Esophagus muscularis mucosa (tissue), 4 donors: ENCODE results near the gene TTC27. TPM values are rescaled to one million over a fixed set of nuclear protein-coding genes. Genes with fewer than 3 reads are reported as not detected.
"Not testable (repeated sequence)": the region's sequence is repeated elsewhere in the genome, so short reads cannot be mapped to it uniquely, and the experiment has no call there.

Experiments used
- DNase-seq: peaks from one replicate; pipeline ENCODE4 v3.0.0-alpha.2; 2017; ENCODE audit errors: extremely low spot score
- H3K27ac ChIP-seq, 4 donors: fragments of 200-600 bp; sonication (generic); replicated peaks in 1 of 4; 1 replicate in 3 of 4; 2 replicates in 1 of 4; pipeline ENCODE4 v1.5.1; 2016 to 2019; ENCODE audit warnings: mild to moderate bottlenecking in 1 of 4
- H3K27me3 ChIP-seq, 4 donors: fragments of 200-600 bp; sonication (generic); one replicate each; pipeline versions ENCODE4 v1.5.1 to v1.6.0; 2016 to 2019
- H3K36me3 ChIP-seq, 4 donors: fragments of 200-600 bp; sonication (generic); one replicate each; pipeline ENCODE4 v1.5.1; 2016 to 2019
- H3K4me1 ChIP-seq, 4 donors: fragments of 200-600 bp; sonication (generic); one replicate each; pipeline ENCODE4 v1.5.1; 2016 to 2019
- H3K4me3 ChIP-seq, 4 donors: fragments of 200-600 bp; sonication (generic); 1 replicate in 2 of 4; 2 replicates in 2 of 4; pipeline ENCODE4 v1.5.1; 2016 to 2019; ENCODE audit warnings: mild to moderate bottlenecking in 4 of 4, moderate library complexity in 1 of 4
- H3K9me3 ChIP-seq, 4 donors: fragments of 200-600 bp; sonication (generic); 1 replicate in 3 of 4; 2 replicates in 1 of 4; pipeline ENCODE4 v1.5.1; 2016 to 2019
- EP300 ChIP-seq: sonication (generic); formaldehyde crosslinking; IDR thresholded peaks from one replicate; pipeline ENCODE4 v1.6.1; 2017; ENCODE audit warnings: antibody characterized with exemption
- POLR2A ChIP-seq: fragments of 450-650 bp; IDR thresholded peaks from one replicate; pipeline ENCODE4 v1.6.1; 2017; ENCODE audit warnings: antibody characterized with exemption, moderate library complexity, mild to moderate bottlenecking, low read depth
- POLR2AphosphoS5 ChIP-seq, 2 donors: sonication (generic); formaldehyde crosslinking; IDR thresholded peaks; one replicate each; pipeline ENCODE4 v1.6.1; 2017; ENCODE audit warnings: antibody characterized with exemption in 2 of 2
- WGBS: methylation state at CpG from one replicate; pipeline ENCODE4 v1.1.5; 2018; 5-methylcytosine and 5-hydroxymethylcytosine counted together
- intact Hi-C: fragments of 100-400 bp; cut with DNase I; formaldehyde crosslinking; loops from one replicate; pipeline ENCODE4 v1.15.1; 2023
- total RNA-seq, 4 donors: library from RNA; depleted of rRNA; stranded (reverse); fragments of >200 nt; gene quantifications; one replicate each; pipeline versions ENCODE4 v1.1.0 to v1.2.1, GENCODE V29; 2016
- TF ChIP-seq, protein P1 (sequence below), 3 experiments: fragments of 200-600 bp in 2 of 3; fragments of 450-650 bp in 1 of 3; sonication (generic) in 2 of 3; IDR thresholded peaks; one replicate each; pipeline ENCODE4 v1.5.1; 2017 to 2019; ENCODE audit warnings: antibody characterized with exemption in 3 of 3, mild to moderate bottlenecking in 2 of 3, moderate library complexity in 1 of 3

TTC27 gene
- total RNA-seq, 4 donors from 2014 or later, result 9.8 to 13.7 (median 12.3) TPM

DNA sequence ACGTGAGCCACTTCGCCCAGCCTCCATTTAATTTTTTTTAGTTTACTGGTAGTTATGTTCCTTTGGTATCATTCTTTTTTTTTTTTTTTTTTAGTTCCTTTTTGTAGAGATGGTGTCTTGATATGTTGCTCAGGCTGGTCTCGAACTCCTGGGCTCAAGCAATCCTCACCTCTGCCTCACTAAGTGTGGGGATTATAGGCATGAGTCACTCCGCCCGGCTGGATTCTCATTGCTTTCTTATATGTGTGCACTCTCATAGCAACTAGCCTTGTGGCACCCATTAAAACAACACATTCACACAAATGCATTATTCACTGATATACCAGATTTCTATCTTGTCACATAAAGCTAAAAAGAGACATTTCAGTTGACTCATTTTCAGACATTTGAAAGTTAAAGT lies 4.2 kb downstream of the TTC27 start:
- 84% methylated on average over 5 of the region's 5 CpGs for WGBS
- H3K4me3 ChIP-seq, result no peak overlapping the region
- H3K4me1 ChIP-seq, result peaks cover 16 to 28% (median 22%) of the 10 kb centered on the region in 4 donors
- no peaks in the 10 kb centered on the region for H3K9me3 ChIP-seq
- H3K27ac ChIP-seq, result no peak overlapping the region
- TF ChIP-seq POLR2AphosphoS5 (IDR thresholded peaks at IDR 0.05) (no peak), EP300 (no peak), POLR2A (no peak)
- TF ChIP-seq, protein P1, sequence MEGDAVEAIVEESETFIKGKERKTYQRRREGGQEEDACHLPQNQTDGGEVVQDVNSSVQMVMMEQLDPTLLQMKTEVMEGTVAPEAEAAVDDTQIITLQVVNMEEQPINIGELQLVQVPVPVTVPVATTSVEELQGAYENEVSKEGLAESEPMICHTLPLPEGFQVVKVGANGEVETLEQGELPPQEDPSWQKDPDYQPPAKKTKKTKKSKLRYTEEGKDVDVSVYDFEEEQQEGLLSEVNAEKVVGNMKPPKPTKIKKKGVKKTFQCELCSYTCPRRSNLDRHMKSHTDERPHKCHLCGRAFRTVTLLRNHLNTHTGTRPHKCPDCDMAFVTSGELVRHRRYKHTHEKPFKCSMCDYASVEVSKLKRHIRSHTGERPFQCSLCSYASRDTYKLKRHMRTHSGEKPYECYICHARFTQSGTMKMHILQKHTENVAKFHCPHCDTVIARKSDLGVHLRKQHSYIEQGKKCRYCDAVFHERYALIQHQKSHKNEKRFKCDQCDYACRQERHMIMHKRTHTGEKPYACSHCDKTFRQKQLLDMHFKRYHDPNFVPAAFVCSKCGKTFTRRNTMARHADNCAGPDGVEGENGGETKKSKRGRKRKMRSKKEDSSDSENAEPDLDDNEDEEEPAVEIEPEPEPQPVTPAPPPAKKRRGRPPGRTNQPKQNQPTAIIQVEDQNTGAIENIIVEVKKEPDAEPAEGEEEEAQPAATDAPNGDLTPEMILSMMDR (IDR thresholded peaks at IDR 0.05), result no peak
- peaks cover 14 to 67% (median 53%) of the 10 kb centered on the region in 4 donors for H3K36me3 ChIP-seq
- no peaks in the 10 kb centered on the region for H3K27me3 ChIP-seq
- intact Hi-C loops, result no loop called here
- DNase-seq, result no peak

DNA sequence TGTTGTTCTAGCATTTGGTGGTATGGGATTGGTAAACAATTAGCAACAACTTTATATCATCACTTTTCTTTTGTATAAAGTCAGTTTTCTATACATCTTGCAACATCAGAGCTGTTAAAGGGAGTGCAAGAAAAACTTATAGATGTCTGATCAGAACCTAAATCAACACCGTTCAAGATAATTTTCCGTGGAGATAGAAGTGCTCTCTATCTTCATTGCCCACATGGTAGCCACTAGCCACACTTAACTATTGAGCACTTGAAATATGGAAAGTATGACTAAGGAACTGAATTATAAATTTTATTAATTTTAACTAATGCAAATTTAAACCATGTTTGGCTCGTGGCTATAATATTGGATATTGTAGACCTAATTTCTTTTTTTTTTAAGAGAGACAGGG lies 5.2 kb downstream of the TTC27 start:
- WGBS, result 88% methylated on average over 3 of the region's 3 CpGs
- no peak overlapping the region for H3K27ac ChIP-seq
- DNase-seq, result no peak
- TF ChIP-seq POLR2AphosphoS5 (IDR thresholded peaks at IDR 0.05) (no peak), POLR2A (no peak), EP300 (no peak)
- TF ChIP-seq, protein P1 (IDR thresholded peaks at IDR 0.05), result no peak
- H3K4me3 ChIP-seq, result no peak overlapping the region
- H3K36me3 ChIP-seq, result peaks cover 14 to 77% (median 62%) of the 10 kb centered on the region in 4 donors
- intact Hi-C loops, result no loop called here
- H3K4me1 ChIP-seq, result peaks cover 13 to 23% (median 18%) of the 10 kb centered on the region in 4 donors
- H3K9me3 ChIP-seq, result no peaks in the 10 kb centered on the region
- no peaks in the 10 kb centered on the region for H3K27me3 ChIP-seq

DNA sequence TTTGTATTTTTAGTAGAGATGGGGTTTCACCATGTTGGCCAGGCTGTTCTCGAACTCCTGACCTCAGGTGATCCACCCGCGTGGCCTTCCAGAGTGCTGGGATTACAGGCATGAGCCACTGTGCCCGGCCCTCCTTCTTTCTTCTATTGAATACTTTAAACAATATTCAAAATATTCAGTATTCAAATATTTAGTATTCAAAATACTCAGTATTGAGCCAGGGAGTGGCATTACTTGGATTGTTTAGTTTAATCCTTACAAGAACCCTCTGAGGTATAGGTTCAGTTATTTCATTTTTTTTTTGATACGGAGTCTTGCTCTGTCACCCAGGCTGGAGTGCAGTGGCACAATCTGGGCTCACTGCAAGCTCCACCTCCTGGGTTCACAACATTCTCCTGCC lies 10.7 kb downstream of the TTC27 start:
- H3K4me3 ChIP-seq, H3K4me1 ChIP-seq, H3K27ac ChIP-seq, H3K27me3 ChIP-seq, H3K9me3 ChIP-seq, DNase-seq, intact Hi-C loops: not testable (repeated sequence)
- WGBS, result 93% methylated on average over 5 of the region's 5 CpGs
- peaks cover 56 to 100% (median 96%) of the 10 kb centered on the region in 4 donors for H3K36me3 ChIP-seq

DNA sequence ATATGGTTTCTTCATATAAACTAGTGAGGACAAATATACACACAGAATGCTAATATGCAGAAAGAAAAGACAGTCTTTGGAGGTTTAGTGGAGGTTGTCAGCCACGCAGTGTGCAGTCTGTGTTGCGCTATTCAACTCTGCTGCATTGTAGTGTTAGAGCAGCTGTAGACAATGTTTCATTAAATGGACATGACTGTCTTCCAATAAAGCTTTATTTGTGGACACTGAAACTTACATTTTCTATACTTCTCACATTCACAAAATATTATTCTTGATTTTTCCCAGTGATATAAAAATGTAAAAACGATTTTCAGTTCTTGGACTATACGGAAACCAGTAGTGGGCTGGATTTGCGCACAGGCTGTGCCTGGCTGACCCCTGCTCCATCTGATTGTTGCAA lies 13.3 kb downstream of the TTC27 start:
- Histone ChIP-seq H3K4me3 (no peak overlapping the region), H3K27me3 (no peaks in the 10 kb centered on the region), H3K36me3 (peaks cover 53 to 97% (median 92%) of the 10 kb centered on the region in 4 donors), H3K9me3 (no peaks in the 10 kb centered on the region), H3K27ac (no peak overlapping the region), H3K4me1 (no peaks in the 10 kb centered on the region)
- DNase-seq, result no peak
- TF ChIP-seq POLR2AphosphoS5 (IDR thresholded peaks at IDR 0.05), result no peak
- WGBS, result 96% methylated on average over 5 of the region's 5 CpGs
- intact Hi-C loops, result no loop called here

DNA sequence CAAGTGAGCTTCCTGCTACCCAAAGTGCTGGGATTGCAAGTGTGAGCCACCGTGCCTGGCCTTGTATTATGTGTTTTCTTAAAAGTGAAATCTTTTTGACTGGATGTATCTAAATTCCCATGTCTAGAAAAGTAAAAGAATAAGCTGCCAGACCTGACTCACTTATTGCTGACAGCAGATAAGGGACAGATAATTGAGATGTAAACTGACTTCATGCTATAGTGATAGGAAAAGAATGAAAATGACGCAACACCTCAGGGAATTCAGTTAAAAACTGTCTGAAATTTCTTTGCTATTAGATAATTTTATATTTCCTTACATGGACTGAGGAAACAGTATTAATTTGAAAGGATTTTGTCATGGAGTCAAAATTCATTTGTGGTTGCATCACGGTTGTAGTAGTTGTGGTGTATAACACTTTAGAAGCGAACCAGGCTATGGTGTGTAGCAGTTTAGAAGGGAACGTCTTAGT lies 19.4 kb downstream of the TTC27 start:
- H3K9me3 ChIP-seq, result no peaks in the 10 kb centered on the region
- no peak overlapping the region for H3K27ac ChIP-seq
- no peak for DNase-seq
- peaks cover 0 to under 1% (median under 1%) of the 10 kb centered on the region in 4 donors for H3K4me1 ChIP-seq
- intact Hi-C loops, result no loop called here
- 92% methylated on average over 5 of the region's 5 CpGs for WGBS
- no peak overlapping the region for H3K4me3 ChIP-seq
- TF ChIP-seq, protein P1 (IDR thresholded peaks at IDR 0.05), result no peak
- TF ChIP-seq POLR2A (no peak), POLR2AphosphoS5 (IDR thresholded peaks at IDR 0.05) (no peak), EP300 (no peak)
- H3K36me3 ChIP-seq, result peaks cover 47 to 89% (median 65%) of the 10 kb centered on the region in 4 donors
- H3K27me3 ChIP-seq, result no peaks in the 10 kb centered on the region
